HCT116 (cell line): ENCODE results near the gene TMEM271. TPM values are rescaled to one million over a fixed set of nuclear protein-coding genes. Genes with fewer than 3 reads are reported as not detected.

Experiments used
- ATAC-seq: fragments of 200-7000 bp; cut with Tn5 transposase; 2 replicates; pipeline ENCODE4 v1.9.1; 2020; ENCODE audit warnings: mild to moderate bottlenecking, moderate library complexity
- BruUV-seq: library from RNA; stranded (reverse); fragments of 400-500 nt; replicated peaks from 2 replicates; lab custom pipeline; 2021; lab: Mats Ljungman, UMichigan
- CTCF ChIA-PET: fragments of 300-600 bp; sonication (Branson Sonifier 250); formaldehyde crosslinking; loops from one replicate; lab custom pipeline; 2021; ENCODE audit warnings: antibody characterized with exemption; lab: Charles Lee
- POLR2A ChIA-PET: fragments of 300-600, 350-600 bp; sonication (Branson Sonifier 250); formaldehyde crosslinking; loops from one replicate; lab custom pipeline; 2021; ENCODE audit warnings: antibody characterized with exemption; lab: Charles Lee
- RAD21 ChIA-PET, 2 experiments: fragments of 300-600 bp; sonication (Branson Sonifier 250); formaldehyde crosslinking; loops; one replicate each; lab custom pipeline; 2023; ENCODE audit warnings: low total read pairs in 2 of 2; ENCODE audit not compliant: uncharacterized antibody in 2 of 2, unreplicated experiment in 2 of 2, low non-redundant PET in 1 of 2; lab: Charles Lee
- DNase-seq: peaks from one replicate; pipeline ENCODE4 v3.0.0-alpha.2; 2010; ENCODE audit warnings: low read depth, low spot score
- H2AFZ ChIP-seq: fragments of 200-600 bp; shearing (Covaris generic), sonication (generic); 2 replicates; pipeline ENCODE4 v1.6.1; 2017; ENCODE audit warnings: low read depth, mixed run types, mixed read lengths, antibody characterized with exemption, low read length; ENCODE audit not compliant: poor library complexity, severe bottlenecking
- H3K27ac ChIP-seq: 2 replicates; pipeline ENCODE4 v1.5.1; 2012; ENCODE audit warnings: low read depth, low read length
- H3K27me3 ChIP-seq: fragments of 200-600 bp; sonication (generic); 2 replicates; pipeline ENCODE4 v1.6.1; 2016; ENCODE audit warnings: mixed run types, low read length, mixed read lengths; ENCODE audit not compliant: insufficient read depth
- H3K36me3 ChIP-seq, 2 experiments: fragments of 200-500 bp in 1 of 2; fragments of 200-600 bp in 1 of 2; sonication (Bioruptor generic) in 1 of 2; sonication (generic) in 1 of 2; 2 replicates each; pipeline versions ENCODE4 v1.5.1 to v1.6.1; 2014 to 2016; ENCODE audit warnings: low read length in 2 of 2, inconsistent platforms in 1 of 2, mixed read lengths in 1 of 2, mixed run types in 1 of 2; ENCODE audit not compliant: insufficient read depth in 2 of 2, control insufficient read depth in 1 of 2
- H3K4me1 ChIP-seq, 2 experiments: fragments of 200-600 bp in 1 of 2; sonication (generic) in 1 of 2; 2 replicates each; pipeline versions ENCODE4 v1.5.1 to v1.6.1; 2012 to 2017; ENCODE audit warnings: low read length in 2 of 2, inconsistent platforms in 1 of 2, mild to moderate bottlenecking in 1 of 2, mixed read lengths in 1 of 2, mixed run types in 1 of 2, moderate library complexity in 1 of 2; ENCODE audit not compliant: insufficient read depth in 2 of 2, control insufficient read depth in 1 of 2
- H3K4me2 ChIP-seq: fragments of 200-600 bp; sonication (generic); 2 replicates; pipeline ENCODE4 v1.6.1; 2017; ENCODE audit warnings: mixed run types, low read length, mixed read lengths
- H3K4me3 ChIP-seq, 2 experiments: fragments of 200-600 bp in 1 of 2; sonication (generic) in 1 of 2; replicated peaks in 1 of 2; 2 replicates each; pipeline ENCODE4 v1.5.1; 2011 to 2016; ENCODE audit warnings: low read length in 2 of 2, control low read depth in 1 of 2, low read depth in 1 of 2, mild to moderate bottlenecking in 1 of 2, mixed read lengths in 1 of 2, mixed run types in 1 of 2
- H3K79me2 ChIP-seq: fragments of 200-600 bp; sonication (generic); 2 replicates; pipeline ENCODE4 v1.6.1; 2017; ENCODE audit warnings: mild to moderate bottlenecking, mixed run types, low read length, moderate library complexity, mixed read lengths; ENCODE audit not compliant: insufficient read depth
- H3K9ac ChIP-seq: fragments of 200-600 bp; sonication (generic); 2 replicates; pipeline ENCODE4 v1.6.1; 2016; ENCODE audit warnings: low read length, mixed read lengths
- H3K9me2 ChIP-seq: fragments of 200-600 bp; sonication (generic), shearing (Covaris generic); 2 replicates; pipeline ENCODE4 v1.6.1; 2017; ENCODE audit warnings: mixed run types, mild to moderate bottlenecking, moderate library complexity; ENCODE audit not compliant: insufficient read depth
- H3K9me3 ChIP-seq, 2 experiments: fragments of 200-500 bp in 1 of 2; fragments of 200-600 bp in 1 of 2; sonication (Bioruptor generic) in 1 of 2; sonication (generic) in 1 of 2; 2 replicates each; pipeline ENCODE4 v1.6.1; 2014 to 2017; ENCODE audit warnings: low read length in 2 of 2, mixed read lengths in 2 of 2, inconsistent platforms in 1 of 2, low read depth in 1 of 2, mild to moderate bottlenecking in 1 of 2, mixed run types in 1 of 2, moderate library complexity in 1 of 2; ENCODE audit not compliant: control insufficient read depth in 1 of 2, insufficient read depth in 1 of 2
- H4K20me1 ChIP-seq: fragments of 200-600 bp; sonication (generic), shearing (Covaris generic); 2 replicates; pipeline ENCODE4 v1.6.1; 2017; ENCODE audit warnings: mixed run types, mild to moderate bottlenecking, moderate library complexity; ENCODE audit not compliant: insufficient read depth
- ATF3 ChIP-seq: IDR thresholded peaks from 2 replicates; pipeline ENCODE4 v1.6.1; 2012
- CBX3 ChIP-seq: IDR thresholded peaks from 2 replicates; pipeline ENCODE4 v1.6.1; 2012; ENCODE audit warnings: low read depth
- EGR1 ChIP-seq: IDR thresholded peaks from 2 replicates; pipeline ENCODE4 v1.6.1; 2012; ENCODE audit warnings: low read depth
- ELF1 ChIP-seq: IDR thresholded peaks from 2 replicates; pipeline ENCODE4 v1.6.1; 2012; ENCODE audit warnings: low read depth, borderline replicate concordance
- EZH2 ChIP-seq: fragments of 200-600 bp; sonication (generic); IDR thresholded peaks from 2 replicates; pipeline ENCODE4 v1.6.1; 2017; ENCODE audit warnings: antibody characterized with exemption, mixed run types
- EZH2phosphoT487 ChIP-seq: fragments of 200-600 bp; IDR thresholded peaks from 2 replicates; pipeline ENCODE4 v1.6.1; 2018; ENCODE audit warnings: antibody characterized with exemption, borderline replicate concordance
- JUND ChIP-seq: IDR thresholded peaks from 2 replicates; pipeline ENCODE4 v1.6.1; 2012
- POLR2AphosphoS5 ChIP-seq: IDR thresholded peaks from 2 replicates; pipeline ENCODE4 v1.6.1; 2011; ENCODE audit warnings: mild to moderate bottlenecking, low read depth, low read length, moderate library complexity
- RAD21 ChIP-seq: IDR thresholded peaks from 2 replicates; pipeline ENCODE4 v1.6.1; 2012; ENCODE audit warnings: low read depth, mild to moderate bottlenecking
- REST ChIP-seq: IDR thresholded peaks from 2 replicates; pipeline ENCODE4 v1.6.1; 2012; ENCODE audit warnings: low read depth
- SP1 ChIP-seq: IDR thresholded peaks from 2 replicates; pipeline ENCODE4 v1.6.1; 2012; ENCODE audit warnings: low read depth
- SRF ChIP-seq: IDR thresholded peaks from 2 replicates; pipeline ENCODE4 v1.6.1; 2012; ENCODE audit warnings: low read depth
- TCF7L2 ChIP-seq: IDR thresholded peaks from 2 replicates; pipeline ENCODE4 v1.7.0; 2011; ENCODE audit warnings: borderline replicate concordance, inconsistent platforms; ENCODE audit not compliant: insufficient read depth, insufficient read length; ENCODE audit errors: extremely low read depth
- YY1 ChIP-seq: IDR thresholded peaks from 2 replicates; pipeline ENCODE4 v1.6.1; 2011; ENCODE audit warnings: low read length, low read depth, moderate library complexity, mild to moderate bottlenecking; ENCODE audit not compliant: insufficient replicate concordance; ENCODE audit errors: extremely low read depth
- ZFX ChIP-seq: fragments of 450-650 bp; IDR thresholded peaks from 2 replicates; pipeline ENCODE4 v1.6.1; 2017
- intact Hi-C: fragments of 100-400 bp; cut with micrococcal nuclease; formaldehyde crosslinking; loops from 2 replicates; pipeline ENCODE4 v1.10.0; 2022
- total RNA-seq: library from RNA; stranded (reverse); gene quantifications from one replicate; pipeline ENCODE4 v1.2.1, GENCODE V29; 2021; ENCODE audit not compliant: unreplicated experiment

TMEM271 gene
- total RNA-seq, 1 experiment from 2014 or later: not detected

GRCh38 chr4:560061-560460 is 16.0 kb downstream of the TMEM271 start:
- intact Hi-C loops: no loop called here
- no peak overlapping the region for H2AFZ ChIP-seq
- CTCF ChIA-PET: no interaction called here
- H3K79me2 ChIP-seq: no peaks in the 10 kb centered on the region
- H3K27me3 ChIP-seq: no peaks in the 10 kb centered on the region
- H3K9me3 ChIP-seq: no peaks in the 10 kb centered on the region
- TF ChIP-seq ATF3: no peak
- TF ChIP-seq CBX3: no peak
- no peak for TF ChIP-seq JUND
- no peak for TF ChIP-seq SRF
- no peak for TF ChIP-seq TCF7L2
- no peak for TF ChIP-seq SP1
- no peak for TF ChIP-seq ELF1
- TF ChIP-seq YY1: no peak
- ATAC-seq: no peak
- no peaks in the 10 kb centered on the region for H3K4me1 ChIP-seq
- POLR2A ChIA-PET: no interaction called here
- no peak overlapping the region for H3K4me3 ChIP-seq
- no peaks in the 10 kb centered on the region for H4K20me1 ChIP-seq
- H3K9me2 ChIP-seq: no peaks in the 10 kb centered on the region
- no peaks in the 10 kb centered on the region for H3K36me3 ChIP-seq
- no peak for DNase-seq
- BruUV-seq: no TSS peak
- no peak overlapping the region for H3K4me2 ChIP-seq
- H3K27ac ChIP-seq: no peak overlapping the region
- RAD21 ChIA-PET: no interaction called here
- no peak overlapping the region for H3K9ac ChIP-seq

GRCh38 chr4:555566-556275 is 20.4 kb downstream of the TMEM271 start:
- ChIA-PET CTCF (no interaction called here), RAD21 (no interaction called here), POLR2A (no interaction called here)
- no peaks in the 10 kb centered on the region for H3K36me3 ChIP-seq
- H2AFZ ChIP-seq: no peak overlapping the region
- no peaks in the 10 kb centered on the region for H3K9me2 ChIP-seq
- ATAC-seq (no peak), DNase-seq (no peak)
- BruUV-seq: no TSS peak
- peaks cover 0 to 8% of the 10 kb centered on the region in 2 experiments; a peak in 1 of 4 replicates for H3K9me3 ChIP-seq
- no peaks in the 10 kb centered on the region for H4K20me1 ChIP-seq
- intact Hi-C loops: no loop called here
- no peak overlapping the region for H3K4me3 ChIP-seq
- H3K4me2 ChIP-seq: no peak overlapping the region
- H3K27ac ChIP-seq: no peak overlapping the region
- no peaks in the 10 kb centered on the region for H3K27me3 ChIP-seq
- H3K4me1 ChIP-seq: no peaks in the 10 kb centered on the region
- no peak overlapping the region for H3K9ac ChIP-seq
- H3K79me2 ChIP-seq: no peaks in the 10 kb centered on the region
- no peak for TF ChIP-seq ELF1
- no peak for TF ChIP-seq EGR1
- TF ChIP-seq SP1: no peak
- no peak for TF ChIP-seq REST
- TF ChIP-seq POLR2AphosphoS5: no peak
- TF ChIP-seq SRF: no peak
- no peak for TF ChIP-seq RAD21
- TF ChIP-seq ZFX: no peak
- TF ChIP-seq YY1: no peak
- TF ChIP-seq EZH2: no peak
- no peak for TF ChIP-seq EZH2phosphoT487
